GM18520 (cell line): ENCODE measurements around the gene OSBPL3.
"Not testable (repeated sequence)": the region's sequence is repeated elsewhere in the genome, so short reads cannot be mapped to it uniquely, and the experiment has no call there.

Source experiments
- ATAC-seq: cut with Tn5 transposase; IDR thresholded peaks from one replicate; pipeline ENCODE4 v1.9.1; 2021; ENCODE audit not compliant: unreplicated experiment

OSBPL3 gene

GRCh38 chr7:24979863-24980533 is at the start of gene OSBPL3:
TSS of gene OSBPL3 (minus strand) at chr7:24980178. CDS start at chr7:24892472, 87,706 bp downstream.
- peak; percentile 57 for ATAC-seq

- no peak for ATAC-seq
Observed at GRCh38 chr7:25029075-25029474, 49.1 kb upstream of the OSBPL3 start.

- no peak for ATAC-seq
Observed at GRCh38 chr7:25028370-25029021, 48.5 kb upstream of the OSBPL3 start.

- no peak for ATAC-seq
Observed at GRCh38 chr7:25026156-25026555, 46.2 kb upstream of the OSBPL3 start.

- no peak for ATAC-seq
Observed at GRCh38 chr7:25025218-25025671, 45.3 kb upstream of the OSBPL3 start.

GRCh38 chr7:25024066-25024465 is 44.1 kb upstream of the OSBPL3 start:
- ATAC-seq = no peak

- not testable (repeated sequence) for ATAC-seq
Observed at GRCh38 chr7:25017671-25018070, 37.7 kb upstream of the OSBPL3 start.

- ATAC-seq = no peak
Observed at GRCh38 chr7:25014756-25015155, 34.8 kb upstream of the OSBPL3 start.

GRCh38 chr7:25012710-25013109 is 32.7 kb upstream of the OSBPL3 start:
- not testable (repeated sequence) for ATAC-seq

- ATAC-seq = no peak
Observed at GRCh38 chr7:25012254-25012653, 32.3 kb upstream of the OSBPL3 start.

- ATAC-seq = no peak
Observed at GRCh38 chr7:25009257-25009656, 29.3 kb upstream of the OSBPL3 start.

- ATAC-seq = no peak
Observed at GRCh38 chr7:25007668-25008067, 27.7 kb upstream of the OSBPL3 start.

- no peak for ATAC-seq
Observed at GRCh38 chr7:25006276-25006675, 26.3 kb upstream of the OSBPL3 start.

GRCh38 chr7:25005658-25006057 is 25.7 kb upstream of the OSBPL3 start:
- no peak for ATAC-seq

- ATAC-seq = no peak
Observed at GRCh38 chr7:25002786-25003185, 22.8 kb upstream of the OSBPL3 start.

- no peak for ATAC-seq
Observed at GRCh38 chr7:24995466-24995865, 15.5 kb upstream of the OSBPL3 start.

GRCh38 chr7:24992314-24992713 is 12.3 kb upstream of the OSBPL3 start:
- no peak for ATAC-seq

- no peak for ATAC-seq
Observed at GRCh38 chr7:24991353-24991752, 11.4 kb upstream of the OSBPL3 start.

- no peak for ATAC-seq
Observed at GRCh38 chr7:24987331-24987842, 7.4 kb upstream of the OSBPL3 start.

- ATAC-seq = no peak
Observed at GRCh38 chr7:24982917-24983316, 2.9 kb upstream of the OSBPL3 start.

- ATAC-seq = no peak
Observed at GRCh38 chr7:24981171-24981951, 1.4 kb upstream of the OSBPL3 start.
